DMS153 treated with DMSO at 0.1 percent for 48 hours (cell line): ENCODE results near the gene CCDC40.

ENCODE experiments used
- DNase-seq: peaks from one replicate; lab custom pipeline; 2025; ENCODE audit not compliant: unreplicated experiment; lab: John Stamatoyannopoulos, UW

CCDC40 gene

DNA sequence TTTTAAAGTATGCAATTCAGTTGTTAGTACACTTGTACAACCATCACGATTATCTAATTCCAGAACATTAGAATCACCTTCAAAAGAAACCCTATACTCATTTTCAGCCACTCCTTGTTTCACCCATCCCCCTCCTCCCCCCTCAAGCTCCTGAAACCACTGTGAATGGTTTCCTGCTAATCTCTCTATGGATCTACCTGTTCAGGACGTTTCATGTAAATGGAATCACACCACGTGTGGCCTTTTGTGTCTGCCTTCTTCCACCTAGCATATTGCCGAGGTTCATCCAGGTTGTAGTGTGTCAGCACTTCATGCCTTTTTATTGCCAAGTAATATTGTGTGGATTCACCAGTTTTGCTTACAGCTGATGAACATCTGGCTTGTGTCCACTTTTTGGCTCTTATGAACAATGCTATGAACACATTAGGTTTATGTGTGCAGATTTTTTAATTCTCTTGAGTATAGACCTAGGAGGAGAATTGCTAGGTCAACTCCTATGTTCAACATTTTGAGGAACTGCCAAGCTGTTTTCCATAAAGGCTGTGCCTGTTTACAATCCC is 92.6 kb downstream of the CCDC40 start:
- no peak for DNase-seq

- DNase-seq: no peak
Observed at GRCh38 chr17:80130992-80131391, 94.5 kb downstream of the CCDC40 start.

GRCh38 chr17:80132906-80133625 is 96.6 kb downstream of the CCDC40 start:
- DNase-seq: no peak

GRCh38 chr17:80133626-80133970 is 97.2 kb downstream of the CCDC40 start:
- DNase-seq: no peak

DNA sequence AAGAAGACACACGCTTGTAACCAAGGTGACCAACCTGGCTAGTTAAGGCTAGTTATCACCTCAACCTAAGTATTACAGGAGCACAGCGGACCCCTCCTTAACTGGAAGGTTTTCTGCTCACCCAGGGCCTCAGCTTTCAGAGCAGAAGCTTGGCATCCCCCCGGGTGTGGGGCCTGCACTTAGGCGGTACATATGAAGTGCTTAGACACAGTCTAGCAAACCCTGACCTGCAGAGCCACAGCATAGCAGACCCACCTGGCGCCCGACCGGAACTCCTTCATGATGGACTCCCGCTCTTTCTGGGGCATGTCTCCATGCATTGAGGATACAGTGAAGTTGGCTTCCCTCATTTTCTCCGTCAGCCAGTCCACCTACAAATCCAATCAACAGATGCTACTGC is 100.7 kb downstream of the CCDC40 start:
- DNase-seq: no peak

- no peak for DNase-seq
Observed at GRCh38 chr17:80138856-80139426, 102.5 kb downstream of the CCDC40 start.

GRCh38 chr17:80141463-80142165 is 105.2 kb downstream of the CCDC40 start:
- no peak for DNase-seq

DNA sequence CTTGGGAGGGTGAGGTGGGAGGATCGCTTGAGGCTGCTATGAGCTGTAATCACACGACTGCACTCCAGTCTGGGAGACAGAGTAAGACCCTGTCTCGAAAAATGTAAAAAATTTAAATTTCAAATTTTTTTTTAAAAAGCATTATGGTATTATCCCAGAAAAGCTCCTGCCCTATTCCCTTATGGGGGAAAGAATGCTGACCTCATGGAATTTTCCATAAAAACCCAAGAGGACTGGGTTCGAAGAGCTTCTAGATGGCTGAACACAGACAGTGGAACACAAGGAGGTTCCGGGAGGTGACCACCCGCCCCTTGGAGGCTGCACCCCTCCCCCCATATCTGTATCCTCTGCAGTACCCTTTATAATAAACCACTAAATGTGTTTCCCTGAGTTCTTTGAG is 106.5 kb downstream of the CCDC40 start:
- DNase-seq: no peak

GRCh38 chr17:80145076-80146075 is 108.9 kb downstream of the CCDC40 start:
- DNase-seq: no peak

GRCh38 chr17:80146121-80147034 is 109.9 kb downstream of the CCDC40 start:
- no peak for DNase-seq

DNA sequence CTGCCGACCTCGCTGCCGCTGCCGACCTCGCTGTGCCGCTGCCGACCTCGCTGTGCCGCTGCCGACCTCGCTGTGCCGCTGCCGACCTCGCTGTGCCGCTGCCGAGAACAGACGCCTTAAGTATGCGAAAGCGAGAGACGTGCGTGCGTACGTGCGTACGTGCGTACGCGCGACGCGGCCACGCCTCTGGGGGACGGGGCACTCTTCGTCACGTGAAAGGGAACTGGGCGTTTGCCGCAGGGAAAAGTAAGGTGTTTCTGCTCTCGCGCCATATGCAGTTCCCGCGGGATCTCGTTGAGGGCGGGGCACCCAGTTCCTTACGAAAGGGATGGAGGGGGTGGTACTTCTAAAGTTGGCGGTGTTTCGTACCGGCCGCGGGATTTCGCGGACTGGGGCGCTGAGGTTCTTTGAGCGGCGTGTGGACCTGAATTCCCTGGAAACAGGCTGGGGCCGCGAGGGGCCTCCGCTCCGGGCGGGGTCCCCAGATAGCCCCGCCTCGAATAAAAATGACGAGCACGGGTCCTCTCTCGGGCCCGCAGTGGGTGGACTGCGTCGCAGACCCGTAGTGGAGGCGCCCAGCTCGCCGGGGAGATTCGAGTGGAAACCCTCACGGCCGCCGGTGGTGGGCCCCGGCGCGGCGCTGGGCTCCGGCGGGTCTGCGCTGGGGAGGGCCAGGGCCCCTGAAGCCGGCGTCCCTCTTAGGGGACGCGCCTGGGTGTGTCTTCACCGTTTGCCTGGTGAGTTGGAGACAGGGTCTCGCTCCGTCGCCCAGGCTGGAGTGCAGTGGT is 110.8 kb downstream of the CCDC40 start, which contains the start of gene EIF4A3:
Gene EIF4A3, minus strand, starts transcription at position 94 of the 788 bp plus-strand sequence. CDS start 167 bp downstream, outside the sequence.
- DNase-seq: peak; percentile 97
